Keratinocyte (primary cell): ENCODE data around the gene FAM110A.
"Not testable (repeated sequence)": the region's sequence is repeated elsewhere in the genome, so short reads cannot be mapped to it uniquely, and the experiment has no call there.

Experiments used
- EZH2 ChIP-seq: IDR thresholded peaks from one replicate; pipeline ENCODE4 v1.6.1; 2012; ENCODE audit warnings: inconsistent platforms, mild to moderate bottlenecking, low read length, moderate library complexity
- TF ChIP-seq, protein P1 (sequence below), 3 experiments: IDR thresholded peaks in 1 of 3; conservative IDR thresholded peaks in 1 of 3; optimal IDR thresholded peaks in 1 of 3; 2 replicates in 2 of 3; 3 replicates in 1 of 3; pipeline versions ENCODE3 to v1.5.1; 2011; ENCODE audit warnings: low read length in 3 of 3, mild to moderate bottlenecking in 3 of 3, moderate library complexity in 2 of 3, control low read depth in 1 of 3, inconsistent platforms in 1 of 3; ENCODE audit not compliant: insufficient read depth in 2 of 3; ENCODE audit errors: extremely low read depth in 1 of 3

DNA sequence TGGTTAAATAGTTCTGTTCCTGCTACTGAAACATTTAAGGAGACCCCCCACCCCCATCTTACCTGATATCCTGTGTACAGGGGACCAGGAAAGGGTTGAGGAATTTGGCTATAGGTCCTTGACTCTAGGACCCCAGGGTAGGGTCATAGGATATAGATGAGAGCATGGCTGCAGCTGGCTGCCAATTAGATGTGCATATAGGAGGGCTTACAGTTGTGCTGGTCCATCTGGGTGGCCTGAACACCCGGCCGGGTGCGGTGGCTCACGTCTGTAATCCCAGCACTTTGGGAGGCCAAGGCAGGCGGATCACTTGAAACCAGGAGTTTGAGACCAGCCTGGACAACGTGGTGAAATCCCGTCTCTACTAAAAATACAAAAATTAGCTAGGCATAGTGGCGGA lies 15.2 kb downstream of the FAM110A start:
- TF ChIP-seq, protein P1, sequence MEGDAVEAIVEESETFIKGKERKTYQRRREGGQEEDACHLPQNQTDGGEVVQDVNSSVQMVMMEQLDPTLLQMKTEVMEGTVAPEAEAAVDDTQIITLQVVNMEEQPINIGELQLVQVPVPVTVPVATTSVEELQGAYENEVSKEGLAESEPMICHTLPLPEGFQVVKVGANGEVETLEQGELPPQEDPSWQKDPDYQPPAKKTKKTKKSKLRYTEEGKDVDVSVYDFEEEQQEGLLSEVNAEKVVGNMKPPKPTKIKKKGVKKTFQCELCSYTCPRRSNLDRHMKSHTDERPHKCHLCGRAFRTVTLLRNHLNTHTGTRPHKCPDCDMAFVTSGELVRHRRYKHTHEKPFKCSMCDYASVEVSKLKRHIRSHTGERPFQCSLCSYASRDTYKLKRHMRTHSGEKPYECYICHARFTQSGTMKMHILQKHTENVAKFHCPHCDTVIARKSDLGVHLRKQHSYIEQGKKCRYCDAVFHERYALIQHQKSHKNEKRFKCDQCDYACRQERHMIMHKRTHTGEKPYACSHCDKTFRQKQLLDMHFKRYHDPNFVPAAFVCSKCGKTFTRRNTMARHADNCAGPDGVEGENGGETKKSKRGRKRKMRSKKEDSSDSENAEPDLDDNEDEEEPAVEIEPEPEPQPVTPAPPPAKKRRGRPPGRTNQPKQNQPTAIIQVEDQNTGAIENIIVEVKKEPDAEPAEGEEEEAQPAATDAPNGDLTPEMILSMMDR (optimal IDR thresholded peaks at IDR 0.05 in 1 of 3, IDR thresholded peaks at IDR 0.05 in 1 of 3, conservative IDR thresholded peaks at IDR 0.05 in 1 of 3; ENCODE audit: extremely low read depth in 1 of 3, insufficient read depth in 2 of 3, low read length in 3 of 3) = not testable (repeated sequence)
- not testable (repeated sequence) for TF ChIP-seq EZH2
